ENCODE measurements around the gene FBLN7.

- no peak for TF ChIP-seq CTCF (IDR thresholded peaks at IDR 0.05; ENCODE audit: insufficient read depth, low read depth, low read length)
- no peak for TF ChIP-seq EZH2 (IDR thresholded peaks at IDR 0.05; ENCODE audit: insufficient read depth, low read length)
Observed at GRCh38 chr2:112165296-112165695, 27.1 kb downstream of the FBLN7 start.

All from astrocyte (in vitro differentiated cells and primary cell).